A673 (cell line): ENCODE data around the gene ADAMTS12. TPM values are rescaled to one million over a fixed set of nuclear protein-coding genes. Genes with fewer than 3 reads are reported as not detected.

Experiments
- BruUV-seq: library from RNA; stranded (reverse); fragments of 400-500 nt; replicated peaks from 2 replicates; lab custom pipeline; 2021; lab: Mats Ljungman, UMichigan
- CTCF ChIA-PET: fragments of 300-600 bp; sonication (Branson Sonifier 250); formaldehyde crosslinking; loops from one replicate; lab custom pipeline; 2022; ENCODE audit warnings: antibody characterized with exemption; lab: Charles Lee
- POLR2A ChIA-PET: fragments of 300-600 bp; sonication (Branson Sonifier 250); formaldehyde crosslinking; loops from one replicate; lab custom pipeline; 2022; ENCODE audit warnings: antibody characterized with exemption; ENCODE audit not compliant: low non-redundant PET; lab: Charles Lee
- DNase-seq: peaks from one replicate; pipeline ENCODE4 v3.0.0-alpha.2; 2015; ENCODE audit warnings: low spot score
- H3K27ac ChIP-seq: fragments of 200-600 bp; sonication (generic); 2 replicates; pipeline ENCODE4 v1.5.1; 2016; ENCODE audit warnings: mixed run types, low read depth, mild to moderate bottlenecking, mixed read lengths, antibody characterized with exemption, low read length; ENCODE audit not compliant: poor library complexity, severe bottlenecking
- H3K27me3 ChIP-seq: fragments of 200-600 bp; sonication (generic); replicated peaks from 2 replicates; pipeline ENCODE4 v1.6.1; 2017; ENCODE audit warnings: mixed run types, low read depth, mild to moderate bottlenecking, mixed read lengths, antibody characterized with exemption, low read length; ENCODE audit not compliant: insufficient read depth, poor library complexity
- H3K36me3 ChIP-seq: fragments of 200-600 bp; sonication (generic); 2 replicates; pipeline ENCODE4 v1.6.1; 2016; ENCODE audit warnings: mixed run types, mild to moderate bottlenecking, mixed read lengths, antibody characterized with exemption, low read length; ENCODE audit not compliant: insufficient read depth, poor library complexity, severe bottlenecking
- H3K4me1 ChIP-seq: fragments of 200-600 bp; sonication (generic); 2 replicates; pipeline ENCODE4 v1.6.1; 2017; ENCODE audit warnings: mixed run types, mild to moderate bottlenecking, mixed read lengths, antibody characterized with exemption, low read length; ENCODE audit not compliant: insufficient read depth, poor library complexity, severe bottlenecking
- H3K4me3 ChIP-seq: fragments of 200-600 bp; sonication (generic); 2 replicates; pipeline ENCODE4 v1.5.1; 2016; ENCODE audit warnings: low read depth, mixed run types, mild to moderate bottlenecking, mixed read lengths, low read length; ENCODE audit not compliant: poor library complexity, severe bottlenecking
- H3K9me3 ChIP-seq: fragments of 200-600 bp; sonication (generic); 2 replicates; pipeline ENCODE4 v1.6.1; 2016; ENCODE audit warnings: mixed run types, low read depth, mild to moderate bottlenecking, mixed read lengths, antibody characterized with exemption, low read length; ENCODE audit not compliant: poor library complexity, severe bottlenecking
- EZH2 ChIP-seq: fragments of 200-600 bp; sonication (generic); IDR thresholded peaks from 2 replicates; pipeline ENCODE4 v1.6.1; 2017; ENCODE audit warnings: borderline replicate concordance, low read depth, mild to moderate bottlenecking, mixed read lengths, antibody characterized with exemption, low read length; ENCODE audit not compliant: poor library complexity, severe bottlenecking
- intact Hi-C: fragments of 100-400 bp; cut with micrococcal nuclease; formaldehyde crosslinking; loops from one replicate; pipeline ENCODE4 v1.10.0; 2022; ENCODE audit not compliant: unreplicated experiment
- total RNA-seq: library from RNA; stranded (reverse); gene quantifications from 2 replicates; pipeline ENCODE4 v1.2.3, GENCODE V29; 2021
- TF ChIP-seq, protein P1 (sequence below): fragments of 300-800, 200-600 bp; sonication (generic); conservative IDR thresholded peaks from 2 replicates; pipeline ENCODE4 v1.5.1; 2017; ENCODE audit warnings: low read depth, mild to moderate bottlenecking, antibody characterized with exemption, low read length, moderate library complexity, mixed read lengths

ADAMTS12 gene
- total RNA-seq, 1 experiment from 2014 or later: 0.84 TPM

DNA sequence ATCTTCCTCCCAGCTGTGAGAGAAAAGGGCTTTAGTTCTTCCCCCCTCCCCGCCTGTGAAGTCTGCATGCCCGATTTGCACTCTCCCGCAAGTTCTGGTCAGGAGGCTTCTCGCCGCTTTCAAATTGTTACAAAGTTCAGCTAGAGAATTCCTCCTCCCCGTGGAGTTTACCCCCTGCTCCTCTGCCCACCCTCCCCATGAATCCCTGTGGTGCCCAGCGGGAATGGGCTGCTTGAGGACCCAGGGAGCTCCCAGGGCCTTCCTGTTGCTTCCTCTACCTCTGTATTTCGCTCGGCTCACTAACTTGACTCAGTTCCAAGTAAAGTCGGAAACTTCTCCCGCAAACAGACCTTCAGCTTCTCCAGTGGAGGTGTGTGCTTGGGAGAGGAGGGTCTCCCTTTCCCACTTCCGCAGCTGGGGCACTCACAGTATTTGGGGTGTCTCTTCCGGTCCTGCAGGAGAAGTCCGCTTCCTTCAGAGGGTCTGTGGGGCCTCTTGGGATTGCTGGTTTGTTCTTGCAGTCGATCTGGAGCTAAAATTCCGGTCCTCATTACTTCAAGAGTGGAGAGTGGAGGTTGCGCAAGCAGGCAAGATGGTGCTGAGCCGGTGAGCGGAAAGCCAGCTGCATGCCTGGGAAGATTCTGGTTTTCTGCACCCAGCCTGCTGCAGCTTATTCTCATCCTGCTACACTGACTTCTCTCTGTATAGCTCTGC is 97.8 kb downstream of the ADAMTS12 start:
- Histone ChIP-seq H3K4me3 (no peak overlapping the region), H3K9me3 (no peaks in the 10 kb centered on the region), H3K4me1 (no peaks in the 10 kb centered on the region), H3K27me3 (no peaks in the 10 kb centered on the region), H3K27ac (no peak overlapping the region), H3K36me3 (no peaks in the 10 kb centered on the region)
- CTCF ChIA-PET: no interaction called here
- intact Hi-C loops: no loop called here
- no peak for TF ChIP-seq EZH2
- TF ChIP-seq, protein P1, sequence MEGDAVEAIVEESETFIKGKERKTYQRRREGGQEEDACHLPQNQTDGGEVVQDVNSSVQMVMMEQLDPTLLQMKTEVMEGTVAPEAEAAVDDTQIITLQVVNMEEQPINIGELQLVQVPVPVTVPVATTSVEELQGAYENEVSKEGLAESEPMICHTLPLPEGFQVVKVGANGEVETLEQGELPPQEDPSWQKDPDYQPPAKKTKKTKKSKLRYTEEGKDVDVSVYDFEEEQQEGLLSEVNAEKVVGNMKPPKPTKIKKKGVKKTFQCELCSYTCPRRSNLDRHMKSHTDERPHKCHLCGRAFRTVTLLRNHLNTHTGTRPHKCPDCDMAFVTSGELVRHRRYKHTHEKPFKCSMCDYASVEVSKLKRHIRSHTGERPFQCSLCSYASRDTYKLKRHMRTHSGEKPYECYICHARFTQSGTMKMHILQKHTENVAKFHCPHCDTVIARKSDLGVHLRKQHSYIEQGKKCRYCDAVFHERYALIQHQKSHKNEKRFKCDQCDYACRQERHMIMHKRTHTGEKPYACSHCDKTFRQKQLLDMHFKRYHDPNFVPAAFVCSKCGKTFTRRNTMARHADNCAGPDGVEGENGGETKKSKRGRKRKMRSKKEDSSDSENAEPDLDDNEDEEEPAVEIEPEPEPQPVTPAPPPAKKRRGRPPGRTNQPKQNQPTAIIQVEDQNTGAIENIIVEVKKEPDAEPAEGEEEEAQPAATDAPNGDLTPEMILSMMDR: no peak
- BruUV-seq: no TSS peak
- DNase-seq: no peak
- POLR2A ChIA-PET: no interaction called here

DNA sequence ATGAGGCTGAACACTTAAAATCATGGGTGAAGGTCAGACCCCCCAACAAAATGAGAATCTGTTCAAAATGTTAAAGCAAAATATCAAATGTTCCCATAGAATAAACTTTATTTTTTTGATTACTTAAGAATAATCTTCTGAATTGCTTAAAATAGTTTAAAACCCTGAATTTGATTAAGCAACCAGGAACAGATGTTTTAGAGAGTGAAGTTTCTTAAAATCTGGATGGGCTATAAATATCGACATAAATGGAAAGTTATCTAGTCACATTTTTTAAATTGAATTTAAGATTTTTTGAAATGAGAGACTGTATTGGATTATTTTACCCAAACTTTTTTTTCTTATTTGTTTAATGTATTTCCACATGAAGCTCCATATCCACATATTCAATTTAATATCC is 98.5 kb downstream of the ADAMTS12 start:
- no peak for TF ChIP-seq EZH2
- TF ChIP-seq, protein P1: no peak
- H3K9me3 ChIP-seq: no peaks in the 10 kb centered on the region
- no peaks in the 10 kb centered on the region for H3K36me3 ChIP-seq
- no peaks in the 10 kb centered on the region for H3K27me3 ChIP-seq
- no peak overlapping the region for H3K4me3 ChIP-seq
- no peak for DNase-seq
- intact Hi-C loops: no loop called here
- ChIA-PET CTCF (no interaction called here), POLR2A (no interaction called here)
- no TSS peak for BruUV-seq
- H3K27ac ChIP-seq: no peak overlapping the region
- H3K4me1 ChIP-seq: no peaks in the 10 kb centered on the region

- no peak overlapping the region for H3K27ac ChIP-seq
- H3K27me3 ChIP-seq: no peaks in the 10 kb centered on the region
- POLR2A ChIA-PET: no interaction called here
- H3K9me3 ChIP-seq: no peaks in the 10 kb centered on the region
- no TSS peak for BruUV-seq
- TF ChIP-seq, protein P1: no peak
- no peak for TF ChIP-seq EZH2
- no peaks in the 10 kb centered on the region for H3K36me3 ChIP-seq
- H3K4me1 ChIP-seq: no peaks in the 10 kb centered on the region
- CTCF ChIA-PET: no interaction called here
- DNase-seq: no peak
- H3K4me3 ChIP-seq: no peak overlapping the region
- intact Hi-C loops: no loop called here
Observed at GRCh38 chr5:33792559-33792958, 99.2 kb downstream of the ADAMTS12 start.
